ENCODE data around the gene CDADC1.
A peak's percentile ranks its signal among the peaks of the same experiment; 100 is the strongest.
"Not testable (repeated sequence)": the region's sequence is repeated elsewhere in the genome, so short reads cannot be mapped to it uniquely, and the experiment has no call there.

CDADC1 gene

GRCh38 chr13:49238621-49239020 lies 9.1 kb upstream of the CDADC1 start:
- no peak for DNase-seq (ENCODE audit: low read depth in 2 of 2)

DNA sequence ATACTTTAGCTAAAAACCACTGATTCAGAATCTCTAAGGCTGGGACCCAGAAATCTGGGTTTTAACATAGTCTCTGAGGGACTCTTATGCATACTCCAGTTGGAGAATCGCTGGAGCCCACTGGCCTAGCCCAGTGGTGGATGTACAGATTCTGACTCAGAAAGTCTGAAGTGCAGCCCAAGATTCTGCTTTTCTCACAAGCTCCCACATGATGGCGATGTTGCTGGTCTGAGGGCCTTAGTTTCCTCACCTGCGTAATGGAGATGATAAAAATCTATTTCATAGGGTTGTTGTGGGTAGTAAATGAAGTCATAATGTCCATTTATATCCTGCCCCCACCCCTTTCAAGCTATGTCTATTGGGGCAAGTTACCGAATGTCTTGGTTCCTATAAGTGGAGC lies 7.7 kb upstream of the CDADC1 start:
- DNase-seq (ENCODE audit: low read depth in 2 of 2) = no peak

- DNase-seq (ENCODE audit: low read depth in 2 of 2) = no peak
Measured at GRCh38 chr13:49241296-49241695, 6.4 kb upstream of the CDADC1 start.

DNA sequence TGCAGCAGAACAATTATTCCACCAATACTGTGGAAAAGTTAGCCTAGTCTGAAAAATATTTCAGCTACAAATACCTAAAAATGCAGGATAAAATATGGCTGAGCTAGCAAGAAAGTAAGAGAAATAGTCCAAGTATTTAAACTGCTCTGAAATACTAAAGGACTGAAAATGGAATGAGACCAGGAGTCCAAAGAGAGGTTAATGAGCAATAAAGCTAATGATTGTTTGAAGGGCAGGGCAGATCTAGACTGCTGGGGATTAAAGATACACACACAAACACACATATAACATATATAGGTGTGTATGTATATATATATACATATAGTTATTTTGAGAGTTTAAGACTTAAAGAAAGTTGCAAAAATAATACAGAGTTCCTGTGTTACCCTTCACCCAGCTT lies 2.6 kb upstream of the CDADC1 start:
- no peak for DNase-seq (ENCODE audit: low read depth in 2 of 2)

DNA sequence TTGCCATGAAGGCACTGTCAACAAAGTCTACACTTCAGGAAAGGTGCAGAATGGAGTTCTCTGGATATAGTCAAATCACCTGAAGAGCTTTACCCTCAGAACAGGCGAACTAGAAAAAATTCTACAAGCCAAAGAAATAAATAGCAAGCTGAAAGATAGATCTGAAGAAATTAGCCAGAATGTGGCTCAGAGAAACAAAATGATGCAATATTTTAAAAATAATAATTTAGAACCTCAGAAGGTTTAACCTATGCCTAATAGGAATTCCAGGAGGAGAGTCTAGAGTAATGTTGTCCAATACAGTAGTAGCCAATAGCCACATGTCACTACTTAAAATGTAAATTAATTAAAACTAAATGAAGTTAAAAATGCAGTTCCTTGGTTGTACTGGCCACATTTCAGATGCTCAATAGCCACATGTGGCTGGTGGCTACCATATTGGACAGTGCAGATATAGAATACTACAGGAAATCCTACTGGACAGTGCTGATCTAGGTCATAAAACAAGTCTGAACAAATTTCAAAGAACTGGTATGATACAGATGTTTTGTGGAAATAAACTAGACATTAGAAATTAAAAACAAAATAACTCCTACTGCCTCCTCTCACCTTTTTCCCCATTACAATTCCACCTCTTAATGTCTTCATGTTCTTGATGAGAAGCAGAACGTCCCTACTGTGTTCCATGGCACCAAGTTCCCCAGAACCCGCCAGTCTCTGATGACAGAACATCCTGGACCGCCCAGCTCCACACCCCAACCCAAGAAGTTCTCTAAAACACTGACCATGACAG lies 679 bp upstream of the CDADC1 start:
- no peak for DNase-seq (ENCODE audit: low read depth in 2 of 2)

DNA sequence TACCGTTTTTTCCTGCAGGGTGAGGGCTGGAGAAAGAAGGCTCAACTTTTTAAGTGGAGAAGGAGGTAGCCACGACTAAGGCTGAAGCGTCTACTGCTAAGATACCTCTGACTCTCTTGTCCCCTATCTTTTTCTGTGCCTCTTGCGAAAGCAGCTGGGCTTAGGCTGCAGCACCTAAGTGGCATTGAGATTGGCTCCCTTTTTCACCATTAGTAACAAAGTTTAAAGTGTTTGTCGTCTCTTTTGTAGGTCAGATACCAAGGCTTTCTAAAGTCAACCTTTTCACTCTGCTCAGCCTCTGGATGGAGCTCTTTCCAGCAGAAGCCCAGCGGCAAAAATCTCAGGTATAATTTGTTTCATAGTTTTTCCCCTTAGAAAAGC lies 887 bp downstream of the CDADC1 start:
- DNase-seq (ENCODE audit: low read depth in 2 of 2) = no peak

DNA sequence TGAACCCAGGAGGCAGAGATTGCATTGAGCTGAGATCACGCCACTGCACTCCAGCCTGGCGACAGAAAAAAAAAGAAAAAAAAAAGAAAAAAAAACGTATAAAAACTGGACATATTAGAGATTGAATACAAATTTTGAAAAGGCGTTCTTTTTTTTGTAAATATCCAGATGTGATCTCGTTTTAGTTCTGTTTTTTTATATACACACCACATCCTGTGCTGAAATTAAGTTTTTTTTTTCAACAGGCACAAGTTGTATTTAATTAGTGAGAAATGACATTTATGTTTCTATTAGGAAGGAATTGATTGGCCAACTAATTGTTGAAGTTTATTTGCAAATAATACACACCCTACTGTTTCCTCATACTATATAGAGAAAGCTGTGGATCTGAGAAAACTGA lies 3.6 kb downstream of the CDADC1 start:
- no peak for DNase-seq (ENCODE audit: low read depth in 2 of 2)

DNA sequence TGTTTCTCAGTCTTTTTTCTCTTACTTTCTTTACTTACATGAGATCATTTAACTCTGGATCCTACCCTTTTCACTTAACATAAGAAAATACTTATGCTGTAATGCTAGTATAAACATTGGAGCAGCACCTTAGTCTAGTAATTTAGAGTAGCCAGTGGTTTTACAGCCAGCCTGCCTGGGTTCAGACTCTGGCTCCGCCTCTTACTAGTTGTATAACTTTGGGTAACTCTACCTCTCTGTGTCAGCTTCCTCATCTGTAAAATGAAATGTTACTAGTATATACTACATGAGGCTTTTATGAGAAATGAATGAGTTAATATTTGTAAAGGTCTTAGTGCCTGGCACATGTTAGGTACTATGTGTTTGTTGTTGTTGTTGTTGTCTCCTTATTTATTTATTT lies 5.6 kb downstream of the CDADC1 start:
- DNase-seq (ENCODE audit: low read depth in 2 of 2) = no peak

- DNase-seq (ENCODE audit: low read depth in 2 of 2) = no peak
Measured at GRCh38 chr13:49254007-49254406, 6.3 kb downstream of the CDADC1 start.

- no peak for DNase-seq (ENCODE audit: low read depth in 2 of 2)
Measured at GRCh38 chr13:49256841-49257240, 9.1 kb downstream of the CDADC1 start.

- no peak for DNase-seq (ENCODE audit: low read depth in 2 of 2)
Measured at GRCh38 chr13:49258089-49258796, 10.5 kb downstream of the CDADC1 start.

DNA sequence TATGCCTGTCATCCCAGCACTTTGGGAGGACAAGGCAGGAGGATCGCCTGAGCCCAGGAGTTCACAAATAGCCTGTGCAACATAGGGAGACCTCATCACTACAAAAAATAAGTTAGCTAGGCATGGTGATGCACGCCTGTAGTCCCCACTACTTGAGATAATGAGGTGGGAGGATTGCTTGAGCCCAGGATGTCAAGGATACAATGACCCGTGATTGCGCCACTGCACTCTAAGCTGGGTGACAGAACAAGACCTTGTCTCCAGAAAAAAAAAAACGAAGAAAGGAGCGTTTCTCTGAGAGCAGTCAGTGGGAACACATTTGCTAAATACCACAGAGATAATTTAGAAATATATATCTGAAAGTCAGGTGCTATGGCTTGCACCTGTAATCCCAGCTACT lies 11.9 kb downstream of the CDADC1 start:
- no peak for DNase-seq (ENCODE audit: low read depth in 2 of 2)

DNA sequence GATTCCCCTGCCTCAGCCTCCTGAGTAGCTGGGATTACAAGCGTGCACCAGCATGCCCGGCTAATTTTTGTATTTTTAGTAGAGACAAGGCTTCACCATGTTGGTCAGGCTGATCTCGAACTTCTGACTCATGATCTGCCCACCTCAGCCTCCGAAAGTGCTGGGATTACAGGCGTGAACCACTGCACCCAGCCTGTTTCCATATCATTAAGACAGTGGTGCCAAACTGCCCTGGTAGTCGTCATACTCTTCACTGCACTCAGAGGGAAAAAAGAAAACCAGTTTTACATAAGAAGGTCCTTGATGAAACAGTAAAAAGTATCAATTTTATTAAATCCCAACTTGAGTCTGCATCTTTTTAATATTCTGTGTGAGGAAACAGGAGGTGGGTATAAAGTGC lies 14.9 kb downstream of the CDADC1 start:
- no peak for DNase-seq (ENCODE audit: low read depth in 2 of 2)

GRCh38 chr13:49265822-49266221 lies 18.1 kb downstream of the CDADC1 start:
- DNase-seq (ENCODE audit: low read depth in 2 of 2) = no peak

- no peak for DNase-seq (ENCODE audit: low read depth in 2 of 2)
Measured at GRCh38 chr13:49271264-49271663, 23.5 kb downstream of the CDADC1 start.

DNA sequence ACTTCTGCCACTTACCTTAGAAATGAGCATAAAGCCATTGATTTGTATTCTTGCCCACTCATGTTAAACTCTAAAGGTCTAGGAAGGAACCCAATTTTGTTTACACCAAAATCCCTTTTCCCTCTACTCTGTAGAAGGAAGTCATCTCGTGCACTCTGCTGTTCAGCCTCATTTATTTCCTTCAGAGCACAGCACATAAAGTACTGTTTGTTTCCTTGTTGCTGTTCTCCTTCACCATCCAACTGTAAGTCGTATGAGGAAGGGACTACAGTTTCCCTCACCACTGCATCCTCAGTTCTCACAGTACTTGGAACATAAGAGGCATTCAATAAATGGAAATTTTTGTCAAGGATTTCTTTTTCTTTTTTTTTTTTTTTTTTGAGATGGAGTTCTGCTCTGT lies 24.6 kb downstream of the CDADC1 start:
- no peak for DNase-seq (ENCODE audit: low read depth in 2 of 2)

GRCh38 chr13:49278211-49278610 lies 30.5 kb downstream of the CDADC1 start:
- no peak for DNase-seq (ENCODE audit: low read depth in 2 of 2)

- no peak for DNase-seq (ENCODE audit: low read depth in 2 of 2)
Measured at GRCh38 chr13:49279112-49279511, 31.4 kb downstream of the CDADC1 start.

- no peak for DNase-seq (ENCODE audit: low read depth in 2 of 2)
Measured at GRCh38 chr13:49279885-49280284, 32.2 kb downstream of the CDADC1 start.

GRCh38 chr13:49287995-49288394 lies 40.3 kb downstream of the CDADC1 start:
- no peak for DNase-seq (ENCODE audit: low read depth in 2 of 2)

DNA sequence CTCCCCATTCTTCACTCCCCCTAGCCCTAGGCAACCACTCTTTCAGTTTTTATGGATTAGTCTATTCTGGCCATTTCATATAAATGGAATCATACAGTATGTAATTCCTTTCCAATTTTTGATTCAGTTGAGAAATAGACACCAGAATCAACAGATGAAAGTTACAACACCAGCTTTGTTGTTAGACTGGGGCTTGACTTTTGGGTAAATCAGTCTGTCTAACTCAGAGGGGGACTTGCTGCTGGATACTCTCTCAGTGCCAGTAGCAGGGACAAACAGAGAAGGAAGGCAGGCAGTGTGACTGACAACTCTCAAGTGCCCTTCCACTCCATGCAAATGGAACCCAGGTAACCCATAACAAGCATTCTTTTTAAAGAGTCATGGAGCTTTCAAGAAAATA lies 40.7 kb downstream of the CDADC1 start:
- no peak for DNase-seq (ENCODE audit: low read depth in 2 of 2)

GRCh38 chr13:49292742-49293486 lies 45.2 kb downstream of the CDADC1 start:
- peak in 1 of 2 donors; percentile 13 for DNase-seq (ENCODE audit: low read depth in 2 of 2)

- not testable (repeated sequence) for DNase-seq (ENCODE audit: low read depth in 2 of 2)
Measured at GRCh38 chr13:49294723-49295122, 47.0 kb downstream of the CDADC1 start.

Measured in stimulated activated CD8-positive, alpha-beta memory T cell treated with anti-CD3 and anti-CD28 coated beads, Interleukin-2, amount 100 ng/mL, for 48 hours (primary cell).